Epithelial cell of esophagus (primary cell): ENCODE results near the gene CDKL5.

Experiments
- DNase-seq: peaks from one replicate; pipeline ENCODE4 v3.0.0; 2010; ENCODE audit warnings: low read depth
- H3K4me3 ChIP-seq: 2 replicates; pipeline ENCODE4 v1.5.1; 2011; ENCODE audit warnings: mild to moderate bottlenecking, low read length, control low read depth
- TF ChIP-seq, protein P1 (sequence below): IDR thresholded peaks from 2 replicates; pipeline ENCODE4 v1.5.1; 2011; ENCODE audit warnings: low read depth, mild to moderate bottlenecking, low read length, control low read depth, inconsistent platforms; ENCODE audit not compliant: insufficient read depth; ENCODE audit errors: missing control alignments

CDKL5 gene

DNA sequence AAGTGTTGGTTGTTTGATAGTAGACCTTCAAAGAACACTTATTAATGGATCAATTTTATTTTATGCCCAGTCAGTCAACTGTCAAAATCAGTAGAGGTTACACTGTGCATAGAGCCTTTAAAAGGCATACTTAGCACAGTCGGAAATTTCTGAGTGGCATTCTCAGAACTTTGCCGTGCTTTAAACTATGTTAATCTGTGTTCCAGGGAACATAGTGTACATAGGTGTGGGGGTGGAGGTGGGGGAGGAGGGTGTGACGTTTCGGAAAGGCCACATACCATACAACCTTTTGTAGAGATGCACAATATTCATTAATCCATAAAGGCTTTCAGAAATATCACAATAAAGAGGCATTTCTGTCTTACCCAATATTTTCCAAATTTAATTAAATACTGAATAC is 170.7 kb downstream of the CDKL5 start:
- TF ChIP-seq, protein P1, sequence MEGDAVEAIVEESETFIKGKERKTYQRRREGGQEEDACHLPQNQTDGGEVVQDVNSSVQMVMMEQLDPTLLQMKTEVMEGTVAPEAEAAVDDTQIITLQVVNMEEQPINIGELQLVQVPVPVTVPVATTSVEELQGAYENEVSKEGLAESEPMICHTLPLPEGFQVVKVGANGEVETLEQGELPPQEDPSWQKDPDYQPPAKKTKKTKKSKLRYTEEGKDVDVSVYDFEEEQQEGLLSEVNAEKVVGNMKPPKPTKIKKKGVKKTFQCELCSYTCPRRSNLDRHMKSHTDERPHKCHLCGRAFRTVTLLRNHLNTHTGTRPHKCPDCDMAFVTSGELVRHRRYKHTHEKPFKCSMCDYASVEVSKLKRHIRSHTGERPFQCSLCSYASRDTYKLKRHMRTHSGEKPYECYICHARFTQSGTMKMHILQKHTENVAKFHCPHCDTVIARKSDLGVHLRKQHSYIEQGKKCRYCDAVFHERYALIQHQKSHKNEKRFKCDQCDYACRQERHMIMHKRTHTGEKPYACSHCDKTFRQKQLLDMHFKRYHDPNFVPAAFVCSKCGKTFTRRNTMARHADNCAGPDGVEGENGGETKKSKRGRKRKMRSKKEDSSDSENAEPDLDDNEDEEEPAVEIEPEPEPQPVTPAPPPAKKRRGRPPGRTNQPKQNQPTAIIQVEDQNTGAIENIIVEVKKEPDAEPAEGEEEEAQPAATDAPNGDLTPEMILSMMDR, result no peak
- no peak overlapping the region for H3K4me3 ChIP-seq
- DNase-seq, result no peak

DNA sequence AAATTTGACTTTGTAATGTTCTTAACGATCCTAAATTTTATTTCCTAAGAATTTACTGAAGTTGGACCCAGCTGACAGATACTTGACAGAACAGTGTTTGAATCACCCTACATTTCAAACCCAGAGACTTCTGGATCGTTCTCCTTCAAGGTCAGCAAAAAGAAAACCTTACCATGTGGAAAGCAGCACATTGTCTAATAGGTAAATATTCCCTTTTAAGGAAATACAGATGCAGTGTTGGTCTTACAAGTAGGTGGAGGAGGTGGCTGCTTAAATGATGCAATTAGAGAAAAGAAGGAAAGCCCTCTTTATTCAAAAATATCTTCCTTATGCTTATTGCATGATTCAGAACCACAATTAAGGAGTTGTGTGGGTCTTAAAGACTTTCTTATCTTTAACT is 173.0 kb downstream of the CDKL5 start:
- DNase-seq, result no peak
- no peak overlapping the region for H3K4me3 ChIP-seq
- TF ChIP-seq, protein P1, result no peak

DNA sequence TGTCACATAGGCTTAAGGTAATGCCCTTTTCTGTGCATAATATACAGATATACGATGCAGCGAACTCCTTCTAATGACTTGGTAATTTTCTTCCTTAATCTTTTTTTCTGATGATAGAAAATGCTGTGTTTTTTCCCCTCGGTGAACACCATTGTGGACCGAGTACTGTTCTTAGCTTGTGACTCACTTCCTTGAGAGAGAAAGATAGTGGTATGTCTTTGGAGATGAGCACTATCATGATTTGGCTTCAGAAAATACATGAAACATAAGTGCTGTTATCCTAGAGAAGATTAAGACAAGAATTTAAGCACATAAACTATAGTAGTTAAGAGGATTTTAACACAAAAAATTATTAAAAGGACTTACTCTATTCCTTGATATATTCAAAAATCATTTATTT is 182.6 kb downstream of the CDKL5 start:
- TF ChIP-seq, protein P1, result no peak
- no peak overlapping the region for H3K4me3 ChIP-seq
- DNase-seq, result no peak

DNA sequence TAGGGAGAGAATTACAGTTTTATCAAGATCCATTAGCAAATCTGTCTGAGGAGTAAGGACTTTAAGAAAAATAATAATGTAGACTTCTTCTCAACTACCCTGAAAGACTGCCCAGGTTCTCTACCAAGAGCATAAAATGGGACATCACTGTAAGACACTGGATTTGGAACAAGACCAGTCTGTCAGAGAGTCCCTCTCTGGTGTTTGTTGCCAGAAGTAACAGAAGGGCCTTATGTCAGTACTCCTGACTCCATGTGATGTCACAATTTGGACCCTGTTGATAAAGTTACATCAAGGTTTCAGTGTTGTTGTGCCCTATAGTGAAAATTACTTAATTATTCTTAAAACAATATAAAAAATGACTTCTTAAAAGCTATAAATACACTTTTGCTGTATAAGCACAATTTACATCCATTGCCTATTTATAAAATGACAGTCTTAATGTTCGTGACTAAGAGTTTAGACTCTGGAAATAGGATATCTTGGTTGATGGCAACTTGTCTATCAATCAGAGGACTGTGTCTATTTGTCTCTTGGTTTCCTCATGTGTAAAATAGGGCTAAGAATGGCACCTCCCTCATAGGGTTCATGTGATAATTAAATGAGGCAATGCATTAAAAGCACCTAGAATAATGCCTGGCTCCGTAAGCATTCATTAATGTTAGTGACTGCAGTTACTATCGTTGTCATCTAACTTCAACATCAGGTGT is 188.7 kb downstream of the CDKL5 start:
- no peak overlapping the region for H3K4me3 ChIP-seq
- no peak for DNase-seq
- TF ChIP-seq, protein P1, result no peak

DNA sequence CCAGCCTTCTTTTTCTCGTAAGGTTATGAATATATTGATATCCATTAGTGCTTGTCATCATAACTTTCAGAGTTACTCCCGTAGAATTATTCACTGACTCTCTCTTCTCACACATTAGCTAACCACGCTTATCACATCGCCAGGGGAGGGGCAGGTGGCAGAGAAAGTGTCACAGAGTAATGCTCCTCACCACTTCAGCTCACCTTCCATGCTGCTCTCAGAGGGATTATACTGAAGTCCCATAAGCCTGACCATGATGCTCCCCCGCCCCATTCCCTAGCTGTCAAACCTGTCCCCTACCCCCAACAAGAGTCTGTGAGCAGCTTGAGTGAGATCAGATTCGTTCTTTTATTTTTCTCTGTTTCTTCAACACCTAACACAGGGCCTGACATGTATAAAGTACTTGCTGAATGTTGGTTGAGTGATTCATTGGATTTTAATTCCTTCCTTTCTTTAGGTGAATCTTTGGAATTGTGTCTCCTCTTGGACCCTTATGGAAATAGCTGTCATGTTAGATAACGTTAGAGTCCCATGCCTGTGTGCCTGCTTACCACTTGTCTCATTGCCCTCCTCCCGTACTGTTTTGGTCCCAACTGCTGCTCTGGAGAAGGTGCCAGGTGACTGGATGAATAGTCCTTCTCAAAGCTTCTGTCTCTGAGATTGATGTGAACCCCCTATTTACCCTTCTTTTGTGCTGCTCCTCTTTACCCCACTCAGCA is 191.4 kb downstream of the CDKL5 start:
- peak; percentile 32 for DNase-seq
- H3K4me3 ChIP-seq, result no peak overlapping the region
- TF ChIP-seq, protein P1, result no peak

DNA sequence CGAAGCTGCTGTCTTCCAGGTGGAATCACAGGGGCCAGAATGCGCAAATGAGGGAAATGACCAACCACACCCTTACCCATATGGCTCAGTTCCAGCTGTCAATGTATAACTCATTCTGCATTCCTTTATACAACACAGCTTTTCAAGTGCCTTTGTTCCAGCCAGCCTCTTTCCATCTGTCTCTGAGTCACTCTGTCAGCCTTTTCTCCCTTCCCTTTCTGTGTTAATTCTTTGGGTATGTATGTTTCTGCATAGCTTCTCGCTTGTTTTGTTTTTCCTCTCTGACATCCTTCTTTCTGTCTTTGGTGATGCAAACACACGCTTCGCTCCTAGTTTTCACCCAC is 192.0 kb downstream of the CDKL5 start:
- H3K4me3 ChIP-seq, result no peak overlapping the region
- peak; percentile 87 for DNase-seq
- TF ChIP-seq, protein P1, result no peak
